ENCODE results near the gene ATOH8.

DNA sequence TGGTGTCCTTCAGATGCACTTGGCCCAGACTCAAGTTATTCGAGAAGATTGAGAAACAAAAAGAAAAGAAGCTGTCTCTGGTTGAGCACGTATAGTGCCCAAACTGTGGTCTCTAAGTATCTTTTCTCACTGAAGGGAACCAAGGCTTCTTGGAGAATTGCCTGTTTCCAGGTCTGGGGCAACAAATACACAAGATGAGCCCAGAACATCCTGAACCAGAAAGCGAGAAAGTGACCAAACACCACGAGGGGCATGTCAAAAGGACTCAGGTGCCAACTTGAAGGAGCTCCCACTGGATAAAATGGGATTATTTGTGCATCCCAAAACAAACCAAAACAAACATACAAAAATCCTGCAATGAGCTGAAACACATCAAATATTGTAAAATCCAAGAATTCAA lies 13.6 kb upstream of the ATOH8 start:
- TF ChIP-seq CTCF (conservative IDR thresholded peaks at IDR 0.05): no peak
- TF ChIP-seq ZFX (IDR thresholded peaks at IDR 0.05): no peak

Measured in C4-2B (cell line).